GM12878 (cell line): ENCODE data around the gene GALNT15. TPM values are rescaled to one million over a fixed set of nuclear protein-coding genes. Genes with fewer than 3 reads are reported as not detected.

Source experiments
- ATAC-seq: fragments of 200-7000 bp; cut with Tn5 transposase; 3 replicates; pipeline ENCODE4 v1.9.1; 2020; ENCODE audit warnings: mild to moderate bottlenecking, moderate library complexity
- BruUV-seq: library from RNA; stranded (reverse); fragments of 400-500 nt; replicated peaks from 2 replicates; lab custom pipeline; 2021; lab: Mats Ljungman, UMichigan
- CTCF ChIA-PET: fragments of 300-600 bp; sonication (Branson Sonifier 250); formaldehyde crosslinking; extraction: SDS; loops from one replicate; lab custom pipeline; 2021; ENCODE audit warnings: inconsistent platforms; lab: Yijun Ruan, JAX
- POLR2A ChIA-PET: fragments of 350-600 bp; formaldehyde crosslinking; extraction: SDS; loops from one replicate; lab custom pipeline; 2021; ENCODE audit warnings: inconsistent platforms; lab: Charles Lee
- RAD21 ChIA-PET: fragments of 300-600 bp; sonication (Branson Sonifier 250); formaldehyde crosslinking; loops from one replicate; lab custom pipeline; 2023; ENCODE audit warnings: antibody characterized with exemption; ENCODE audit not compliant: unreplicated experiment; lab: Charles Lee
- SMC1A ChIA-PET: fragments of 300-600 bp; sonication (Branson Sonifier 250); formaldehyde crosslinking; loops from one replicate; lab custom pipeline; 2023; ENCODE audit not compliant: unreplicated experiment, uncharacterized antibody; lab: Charles Lee
- DNase-seq: peaks from one replicate; pipeline ENCODE4 v3.0.0-alpha.2; 2011; ENCODE audit warnings: low read depth, low spot score
- FAIRE-seq: peaks from 3 replicates; lab custom pipeline; 2011; peaks lifted over from hg19 to GRCh38; lab: Jason Lieb, UNC
- H2AFZ ChIP-seq: 2 replicates; pipeline ENCODE4 v1.6.0; 2011; ENCODE audit warnings: low read depth, low read length, control low read depth; ENCODE audit not compliant: control insufficient read depth
- H3K27ac ChIP-seq: 2 replicates; pipeline ENCODE4 v1.5.1; 2011; ENCODE audit warnings: control low read depth; ENCODE audit not compliant: control insufficient read depth, insufficient read depth
- H3K27me3 ChIP-seq, 2 experiments: replicated peaks in 1 of 2; 2 replicates each; pipeline versions ENCODE4 v1.6.0 to v1.6.1; 2011; ENCODE audit warnings: low read length in 1 of 2; ENCODE audit not compliant: control insufficient read depth in 2 of 2, insufficient read depth in 2 of 2
- H3K36me3 ChIP-seq, 2 experiments: 2 replicates each; pipeline ENCODE4 v1.5.1; 2011; ENCODE audit warnings: low read length in 1 of 2; ENCODE audit not compliant: control insufficient read depth in 2 of 2, insufficient read depth in 2 of 2
- H3K4me1 ChIP-seq: 2 replicates; pipeline ENCODE4 v1.6.1; 2011; ENCODE audit warnings: mild to moderate bottlenecking, low read length, moderate library complexity, mixed read lengths; ENCODE audit not compliant: control insufficient read depth, insufficient read depth
- H3K4me2 ChIP-seq: 2 replicates; pipeline ENCODE4 v1.6.0; 2011; ENCODE audit warnings: control low read depth; ENCODE audit not compliant: control insufficient read depth, insufficient read depth
- H3K4me3 ChIP-seq: fragments of 200-600 bp; sonication (generic); 2 replicates; pipeline ENCODE4 v1.5.1; 2016
- H3K79me2 ChIP-seq: 2 replicates; pipeline ENCODE4 v1.6.0; 2011; ENCODE audit warnings: low read length; ENCODE audit not compliant: control insufficient read depth, insufficient read depth
- H3K9ac ChIP-seq: 2 replicates; pipeline ENCODE4 v1.8.0; 2011; ENCODE audit warnings: low read length, control low read depth, mixed read lengths; ENCODE audit not compliant: control insufficient read depth, insufficient read depth
- H3K9me3 ChIP-seq: replicated peaks from 3 replicates; pipeline ENCODE4 v1.5.1; 2011; ENCODE audit warnings: mild to moderate bottlenecking, low read length; ENCODE audit not compliant: control insufficient read depth, insufficient read depth
- H4K20me1 ChIP-seq: 2 replicates; pipeline ENCODE4 v1.6.0; 2011; ENCODE audit not compliant: control insufficient read depth, insufficient read depth
- BACH1 ChIP-seq: fragments of 450-650 bp; IDR thresholded peaks from 2 replicates; pipeline ENCODE4 v1.6.1; 2017; ENCODE audit warnings: mild to moderate bottlenecking, borderline replicate concordance
- BRCA1 ChIP-seq: IDR thresholded peaks from 2 replicates; pipeline ENCODE4 v1.6.1; 2011; ENCODE audit warnings: low read depth, low read length, improper control_type of control experiment
- CBFB ChIP-seq: IDR thresholded peaks from 2 replicates; pipeline ENCODE4 v1.6.1; 2016; ENCODE audit warnings: antibody characterized with exemption, low read depth
- CBX5 ChIP-seq: sonication (generic); IDR thresholded peaks from 2 replicates; pipeline ENCODE4 v1.6.1; 2016; ENCODE audit warnings: low read depth, moderate library complexity, mild to moderate bottlenecking, inconsistent platforms
- CHD4 ChIP-seq: fragments of 200-600 bp; sonication (generic); IDR thresholded peaks from 2 replicates; pipeline ENCODE4 v1.6.1; 2016; ENCODE audit warnings: mild to moderate bottlenecking
- CREM ChIP-seq: IDR thresholded peaks from 2 replicates; pipeline ENCODE4 v1.6.1; 2014; ENCODE audit warnings: antibody characterized with exemption, low read depth
- EGR1 ChIP-seq, 2 experiments: IDR thresholded peaks; 1 replicate in 1 of 2; 2 replicates in 1 of 2; pipeline ENCODE4 v1.6.1; 2011 to 2012; ENCODE audit warnings: low read depth in 2 of 2, low read length in 2 of 2, borderline replicate concordance in 1 of 2, mild to moderate bottlenecking in 1 of 2, moderate library complexity in 1 of 2
- HDAC2 ChIP-seq: fragments of 200-600 bp; sonication (generic); IDR thresholded peaks from 2 replicates; pipeline ENCODE4 v1.6.1; 2017
- HDGF ChIP-seq: fragments of 450-650 bp; IDR thresholded peaks from 2 replicates; pipeline ENCODE4 v1.6.1; 2016; ENCODE audit warnings: antibody characterized with exemption
- LARP7 ChIP-seq: fragments of 450-650 bp; IDR thresholded peaks from 2 replicates; pipeline ENCODE4 v1.6.1; 2017; ENCODE audit warnings: mild to moderate bottlenecking
- MAX ChIP-seq: IDR thresholded peaks from 2 replicates; pipeline ENCODE4 v1.6.1; 2012; ENCODE audit warnings: low read depth, low read length, improper control_type of control experiment
- MTA3 ChIP-seq: IDR thresholded peaks from 2 replicates; pipeline ENCODE4 v1.6.1; 2012; ENCODE audit warnings: low read length, inconsistent platforms, borderline replicate concordance
- PML ChIP-seq: IDR thresholded peaks from 2 replicates; pipeline ENCODE4 v1.6.1; 2012; ENCODE audit warnings: low read length, inconsistent platforms
- TAF1 ChIP-seq: IDR thresholded peaks from 2 replicates; pipeline ENCODE4 v1.6.1; 2011; ENCODE audit warnings: mild to moderate bottlenecking, low read depth, low read length, borderline replicate concordance
- TARDBP ChIP-seq: IDR thresholded peaks from 2 replicates; pipeline ENCODE4 v1.6.1; 2016; ENCODE audit warnings: borderline replicate concordance
- TBL1XR1 ChIP-seq: IDR thresholded peaks from 2 replicates; pipeline ENCODE4 v1.6.1; 2012; ENCODE audit warnings: low read depth, low read length, improper control_type of control experiment
- YY1 ChIP-seq: IDR thresholded peaks from 2 replicates; pipeline ENCODE4 v1.6.1; 2011; ENCODE audit warnings: low read depth, mild to moderate bottlenecking, low read length
- ZNF622 ChIP-seq: fragments of 450-650 bp; IDR thresholded peaks from 2 replicates; pipeline ENCODE4 v1.6.1; 2017; ENCODE audit warnings: mild to moderate bottlenecking, inconsistent platforms
- WGBS: methylation state at CpG from one replicate; pipeline ENCODE4 v1.1.6; 2016; ENCODE audit warnings: low lambda C conversion rate; ENCODE audit not compliant: insufficient replicate concordance, insufficient coverage; ENCODE audit errors: missing lambda C conversion rate; 5-methylcytosine and 5-hydroxymethylcytosine counted together
- in situ Hi-C: fragments of 300-500 bp; cut with MboI; formaldehyde crosslinking; loops from 9 replicates; pipeline ENCODE4 v1.14.3; 2018; ENCODE audit warnings: mixed read lengths
- intact Hi-C: fragments of 100-400 bp; cut with micrococcal nuclease; formaldehyde crosslinking; loops from one replicate; pipeline ENCODE4 v1.14.2; 2022; ENCODE audit not compliant: unreplicated experiment
- polyA plus RNA-seq, 11 experiments: library from polyadenylated mRNA; depleted of rRNA in 4 of 11; unstranded in 6 of 11; stranded (reverse) in 5 of 11; fragments of >200 nt; fragmentation: Nextera tagmentation in 4 of 11; fragmentation: Illumina TruSeq in 1 of 11; extraction: Ambion mirVana in 4 of 11; extraction: Trizol in 1 of 11; gene quantifications; 1 replicate in 1 of 11; 2 replicates in 10 of 11; pipeline versions ENCODE4 v1.2.1 to v1.2.3, GENCODE V29; 2011 to 2016; ENCODE audit warnings: inconsistent platforms in 2 of 11, missing spikeins in 2 of 11, low read depth in 1 of 11
- total RNA-seq, 4 experiments: library from RNA; depleted of rRNA in 3 of 4; stranded (reverse); fragments of >200 nt in 3 of 4; fragmentation: Illumina TruSeq in 1 of 4; extraction: Trizol in 1 of 4; gene quantifications; 2 replicates each; pipeline versions ENCODE4 v1.2.1 to v1.2.3, GENCODE V29; 2013 to 2021
- TF ChIP-seq, protein P1 (sequence below): IDR thresholded peaks from 2 replicates; pipeline ENCODE4 v1.6.1; 2011; ENCODE audit warnings: low read depth, mild to moderate bottlenecking, low read length, moderate library complexity, borderline replicate concordance; ENCODE audit errors: extremely low read depth
- TF ChIP-seq, protein P2 (sequence below): IDR thresholded peaks from 2 replicates; pipeline ENCODE4 v1.6.1; 2012; ENCODE audit warnings: mild to moderate bottlenecking, low read depth, low read length

GALNT15 gene
- total and polyA plus RNA-seq, 10 of the 15 experiments (the other 5 are each of a cell fraction or from before 2014, with no cell fraction given) = 0.03 to 0.05 TPM; not detected in 8

- TF ChIP-seq TBL1XR1 = no peak
- no peak for TF ChIP-seq CHD4
Measured at GRCh38 chr3:16262174-16262573, 87.7 kb downstream of the GALNT15 start (continued).

GRCh38 chr3:16264174-16264707, 89.8 kb downstream of the GALNT15 start:
- Histone ChIP-seq H3K4me2 (peak overlapping the region; percentile 99), H3K4me1 (peaks cover 3% of the 10 kb centered on the region), H3K9ac (peak overlapping the region; percentile 74), H3K36me3 (peaks cover 0 to 2% of the 10 kb centered on the region in 2 experiments; a peak in 2 of 4 replicates), H2AFZ (peak overlapping the region; percentile 98), H3K9me3 (no peaks in the 10 kb centered on the region), H3K79me2 (peaks cover 47% of the 10 kb centered on the region), H3K4me3 (peak overlapping the region; percentile 91), H4K20me1 (no peaks in the 10 kb centered on the region), H3K27ac (peak overlapping the region; percentile 62), H3K27me3 (no peaks in the 10 kb centered on the region)
- POLR2A ChIA-PET = interaction anchor here (0.5 to 2.3 kb wide), 7 partner anchors 9 to 467 kb away, joined by 3 to 15 read pairs (median 3); no protein-coding TSS in a partner anchor
- intact Hi-C loops = loop anchor here (2.0 to 10.0 kb wide), 2 partner anchors 247 to 971 kb away; no protein-coding TSS in a partner anchor
- under 1% methylated on average over 21 of the region's 21 CpGs for WGBS
- RAD21 ChIA-PET = interaction anchor here (0.5 to 2.1 kb wide), 15 partner anchors 9 to 874 kb away, joined by 3 to 12 read pairs (median 4); no protein-coding TSS in a partner anchor
- ATAC-seq (no peak), FAIRE-seq (no peak), DNase-seq (no peak)
- SMC1A ChIA-PET = interaction anchor here (0.8 to 6.4 kb wide), 13 partner anchors 11 to 1483 kb away, joined by 3 to 63 read pairs (median 4); no protein-coding TSS in a partner anchor
- TSS peak; percentile 78 for BruUV-seq
- CTCF ChIA-PET = interaction anchor here (0.6 to 9.7 kb wide), 13 partner anchors 9 to 447 kb away, joined by 3 to 93 read pairs (median 4); no protein-coding TSS in a partner anchor
- in situ Hi-C loops = no loop called here
- TF ChIP-seq CREM (no peak), ZNF622 (no peak), MTA3 (no peak), BACH1 (no peak), CBX5 (no peak), LARP7 (0 out of 2 replicates have a peak, but pooled peaks have one; percentile 29), PML (peak; percentile 18; the same call in 1 of the 2 replicates), EGR1 (IDR thresholded peaks at IDR 0.05; ENCODE audit: borderline replicate concordance in 1 of 2, low read depth in 2 of 2, low read length in 2 of 2) (peak in 1 of 2 experiments; percentile 33; a peak in 1 of 3 replicates), TARDBP (no peak), CBFB (no peak), TAF1 (no peak), BRCA1 (no peak), YY1 (no peak), MAX (no peak), HDGF (no peak), HDAC2 (no peak)
- TF ChIP-seq, protein P1, sequence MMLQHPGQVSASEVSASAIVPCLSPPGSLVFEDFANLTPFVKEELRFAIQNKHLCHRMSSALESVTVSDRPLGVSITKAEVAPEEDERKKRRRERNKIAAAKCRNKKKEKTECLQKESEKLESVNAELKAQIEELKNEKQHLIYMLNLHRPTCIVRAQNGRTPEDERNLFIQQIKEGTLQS = no peak
- TF ChIP-seq, protein P2, sequence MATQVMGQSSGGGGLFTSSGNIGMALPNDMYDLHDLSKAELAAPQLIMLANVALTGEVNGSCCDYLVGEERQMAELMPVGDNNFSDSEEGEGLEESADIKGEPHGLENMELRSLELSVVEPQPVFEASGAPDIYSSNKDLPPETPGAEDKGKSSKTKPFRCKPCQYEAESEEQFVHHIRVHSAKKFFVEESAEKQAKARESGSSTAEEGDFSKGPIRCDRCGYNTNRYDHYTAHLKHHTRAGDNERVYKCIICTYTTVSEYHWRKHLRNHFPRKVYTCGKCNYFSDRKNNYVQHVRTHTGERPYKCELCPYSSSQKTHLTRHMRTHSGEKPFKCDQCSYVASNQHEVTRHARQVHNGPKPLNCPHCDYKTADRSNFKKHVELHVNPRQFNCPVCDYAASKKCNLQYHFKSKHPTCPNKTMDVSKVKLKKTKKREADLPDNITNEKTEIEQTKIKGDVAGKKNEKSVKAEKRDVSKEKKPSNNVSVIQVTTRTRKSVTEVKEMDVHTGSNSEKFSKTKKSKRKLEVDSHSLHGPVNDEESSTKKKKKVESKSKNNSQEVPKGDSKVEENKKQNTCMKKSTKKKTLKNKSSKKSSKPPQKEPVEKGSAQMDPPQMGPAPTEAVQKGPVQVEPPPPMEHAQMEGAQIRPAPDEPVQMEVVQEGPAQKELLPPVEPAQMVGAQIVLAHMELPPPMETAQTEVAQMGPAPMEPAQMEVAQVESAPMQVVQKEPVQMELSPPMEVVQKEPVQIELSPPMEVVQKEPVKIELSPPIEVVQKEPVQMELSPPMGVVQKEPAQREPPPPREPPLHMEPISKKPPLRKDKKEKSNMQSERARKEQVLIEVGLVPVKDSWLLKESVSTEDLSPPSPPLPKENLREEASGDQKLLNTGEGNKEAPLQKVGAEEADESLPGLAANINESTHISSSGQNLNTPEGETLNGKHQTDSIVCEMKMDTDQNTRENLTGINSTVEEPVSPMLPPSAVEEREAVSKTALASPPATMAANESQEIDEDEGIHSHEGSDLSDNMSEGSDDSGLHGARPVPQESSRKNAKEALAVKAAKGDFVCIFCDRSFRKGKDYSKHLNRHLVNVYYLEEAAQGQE = no peak
